Prostate gland (tissue), 2 donors: Measurements from ENCODE around the gene NAT14. TPM values are rescaled to one million over a fixed set of nuclear protein-coding genes. Genes with fewer than 3 reads are reported as not detected.
A peak's percentile ranks its signal among the peaks of the same experiment; 100 is the strongest.

ENCODE experiments used
- DNase-seq: peaks from one replicate; pipeline ENCODE4 v3.0.0-alpha.2; 2019; ENCODE audit warnings: low spot score
- H3K27ac ChIP-seq, 2 donors: fragments of 200-600 bp; sonication (generic); 2 replicates each; pipeline ENCODE4 v1.5.1; 2017 to 2019
- H3K27me3 ChIP-seq: fragments of 200-600 bp; sonication (generic); replicated peaks from 2 replicates; pipeline ENCODE4 v1.5.1; 2019; ENCODE audit not compliant: insufficient read depth
- H3K36me3 ChIP-seq, 2 donors: fragments of 200-600 bp; sonication (generic); 1 replicate in 1 of 2; 2 replicates in 1 of 2; pipeline versions ENCODE4 v1.5.1 to v1.8.1; 2017 to 2019
- H3K4me1 ChIP-seq: fragments of 200-600 bp; sonication (generic); replicated peaks from 2 replicates; pipeline ENCODE4 v1.5.1; 2019
- H3K4me3 ChIP-seq, 2 donors: fragments of 200-600 bp; sonication (generic); 2 replicates each; pipeline ENCODE4 v1.5.1; 2017 to 2019
- H3K9me3 ChIP-seq: fragments of 200-600 bp; sonication (generic); 2 replicates; pipeline ENCODE4 v1.5.1; 2017
- CTCF ChIP-seq, 4 experiments: fragments of 200-600 bp in 2 of 4; fragments of 450-650 bp in 2 of 4; sonication (generic) in 2 of 4; IDR thresholded peaks; 1 replicate in 3 of 4; 2 replicates in 1 of 4; pipeline ENCODE4 v1.5.1; 2016 to 2019; ENCODE audit warnings: antibody characterized with exemption in 4 of 4, mild to moderate bottlenecking in 2 of 4, moderate library complexity in 2 of 4
- POLR2A ChIP-seq: fragments of 450-650 bp; IDR thresholded peaks from one replicate; pipeline ENCODE4 v1.6.1; 2016; ENCODE audit warnings: antibody characterized with exemption, mild to moderate bottlenecking
- POLR2AphosphoS5 ChIP-seq: sonication (generic); formaldehyde crosslinking; IDR thresholded peaks from one replicate; pipeline ENCODE4 v1.6.1; 2017; ENCODE audit warnings: antibody characterized with exemption
- WGBS: methylation state at CpG from one replicate; pipeline ENCODE4 v1.1.5; 2018; 5-methylcytosine and 5-hydroxymethylcytosine counted together
- intact Hi-C: fragments of 100-400 bp; cut with DNase I; formaldehyde crosslinking; loops from one replicate; pipeline ENCODE4 v1.14.2; 2022
- total RNA-seq, 2 donors: library from RNA; depleted of rRNA; stranded (reverse); fragments of >200 nt; gene quantifications; one replicate each; pipeline ENCODE4 v1.1.0, GENCODE V29; 2016

Gene NAT14
- total RNA-seq, 2 donors from 2014 or later: 10.8 to 19.8 TPM

GRCh38 chr19:55500368-55500952, 15.5 kb downstream of the NAT14 start:
- Histone ChIP-seq H3K27ac (no peak overlapping the region), H3K4me1 (no peaks in the 10 kb centered on the region), H3K36me3 (no peaks in the 10 kb centered on the region), H3K4me3 (no peak overlapping the region), H3K9me3 (no peaks in the 10 kb centered on the region), H3K27me3 (no peaks in the 10 kb centered on the region)
- no peak for DNase-seq
- intact Hi-C loops: loop anchor here (10.0 kb wide), 1 partner anchor 216 kb away; the partner anchor contains the start of genes BRSK1 and HSPBP1
- TF ChIP-seq POLR2A (no peak), POLR2AphosphoS5 (no peak), CTCF (IDR thresholded peaks at IDR 0.05) (no peak)
- WGBS: 92% methylated on average over 26 of the region's 26 CpGs

DNA sequence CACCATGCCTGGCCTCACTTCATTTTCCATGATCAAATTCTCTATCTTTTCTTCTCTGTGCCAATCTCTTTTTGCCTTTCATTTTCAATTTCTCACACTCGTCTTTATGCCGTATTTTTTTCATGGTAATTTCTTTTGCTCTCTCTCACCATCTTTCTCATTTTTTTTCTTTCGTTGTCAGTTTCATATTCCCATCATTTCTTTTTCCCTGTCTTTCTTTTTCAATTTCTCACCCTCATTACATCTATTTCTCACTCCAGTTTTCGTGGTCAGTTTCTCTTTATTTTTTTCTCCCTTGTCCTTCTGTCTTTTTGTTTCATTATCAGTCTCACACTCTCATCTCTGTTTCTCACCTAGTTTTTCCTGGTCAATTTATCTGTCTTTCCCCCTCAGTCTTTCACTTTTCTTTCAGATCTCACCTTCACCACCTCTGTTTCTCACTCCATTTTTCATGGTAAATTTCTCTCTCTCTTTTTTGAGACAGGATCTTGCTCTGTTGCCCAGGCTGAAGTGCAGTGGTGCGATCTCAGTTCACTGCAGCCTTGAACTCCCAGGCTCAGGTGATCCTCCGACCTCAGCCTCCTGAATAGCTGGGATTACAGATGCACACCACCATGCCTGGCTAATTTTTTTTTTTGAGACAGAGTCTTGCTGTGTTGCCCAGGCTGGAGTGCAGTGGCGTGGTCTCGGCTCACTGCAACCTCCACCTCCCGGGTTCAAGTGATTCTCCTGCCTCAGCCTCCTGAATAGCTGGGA, 17.4 kb downstream of the NAT14 start:
- TF ChIP-seq CTCF (IDR thresholded peaks at IDR 0.05): no peak
- no peak for TF ChIP-seq POLR2A
- TF ChIP-seq POLR2AphosphoS5: no peak
- no peak for DNase-seq
- Histone ChIP-seq H3K4me3 (no peak overlapping the region), H3K4me1 (no peaks in the 10 kb centered on the region), H3K27me3 (no peaks in the 10 kb centered on the region), H3K36me3 (no peaks in the 10 kb centered on the region), H3K9me3 (no peaks in the 10 kb centered on the region), H3K27ac (no peak overlapping the region)
- intact Hi-C loops: loop anchor here (2.0 to 10.0 kb wide), 2 partner anchors 218 to 362 kb away; partner anchors contain the start of genes BRSK1 and HSPBP1
- 90% methylated on average over 9 of the region's 9 CpGs for WGBS

- Histone ChIP-seq H3K36me3 (no peaks in the 10 kb centered on the region), H3K27me3 (no peaks in the 10 kb centered on the region), H3K9me3 (no peaks in the 10 kb centered on the region), H3K27ac (no peak overlapping the region), H3K4me3 (no peak overlapping the region), H3K4me1 (no peaks in the 10 kb centered on the region)
- WGBS: 88% methylated on average over 17 of the region's 17 CpGs
- TF ChIP-seq POLR2AphosphoS5 (no peak), POLR2A (no peak), CTCF (IDR thresholded peaks at IDR 0.05) (no peak)
- no peak for DNase-seq
- intact Hi-C loops: loop anchor here (2.0 to 10.0 kb wide), 2 partner anchors 218 to 362 kb away; partner anchors contain the start of genes BRSK1 and HSPBP1
Measured at GRCh38 chr19:55503157-55503501, 18.1 kb downstream of the NAT14 start.

- WGBS: 12% methylated on average over 64 of the region's 64 CpGs
- peak overlapping the region; percentile 15 to 30 for H3K4me3 ChIP-seq
- no peaks in the 10 kb centered on the region for H3K27me3 ChIP-seq
- H3K9me3 ChIP-seq: no peaks in the 10 kb centered on the region
- TF ChIP-seq POLR2A (peak; percentile 19), POLR2AphosphoS5 (peak; percentile 86), CTCF (IDR thresholded peaks at IDR 0.05) (peak; percentile 95 to 99 (median 98))
- H3K4me1 ChIP-seq: no peaks in the 10 kb centered on the region
- DNase-seq: peak; percentile 86
- no peak overlapping the region for H3K27ac ChIP-seq
- intact Hi-C loops: loop anchor here (2.0 to 10.0 kb wide), 3 partner anchors 37 to 363 kb away; partner anchors contain the start of genes BRSK1 and HSPBP1
- no peaks in the 10 kb centered on the region for H3K36me3 ChIP-seq
Measured at GRCh38 chr19:55503502-55504251, 18.7 kb downstream of the NAT14 start.
